HepG2 (cell line): Measurements from ENCODE around the gene DLEC1. TPM values are rescaled to one million over a fixed set of nuclear protein-coding genes. Genes with fewer than 3 reads are reported as not detected.

Experiments used
- BCL6 ChIP-seq: IDR thresholded peaks from 2 replicates; pipeline ENCODE4 v1.6.1; 2016; ENCODE audit warnings: missing genetic modification reagents, missing compliant biosample characterization
- CREB3 ChIP-seq: sonication (generic); formaldehyde crosslinking; IDR thresholded peaks from 2 replicates; pipeline ENCODE4 v1.5.0; 2020; ENCODE audit warnings: missing genetic modification reagents
- DMAP1 ChIP-seq: IDR thresholded peaks from 2 replicates; pipeline ENCODE4 v1.6.1; 2016
- HOXA9 ChIP-seq: sonication (generic); formaldehyde crosslinking; IDR thresholded peaks from 2 replicates; pipeline ENCODE4 v1.8.1; 2022; ENCODE audit warnings: missing genetic modification reagents, mild to moderate bottlenecking, moderate library complexity, borderline replicate concordance
- NFIB ChIP-seq: sonication (generic); formaldehyde crosslinking; IDR thresholded peaks from 2 replicates; pipeline ENCODE4 v1.9.0; 2021; ENCODE audit warnings: missing genetic modification reagents, mild to moderate bottlenecking, borderline replicate concordance
- NONO ChIP-seq, 2 experiments: fragments of 450-650 bp in 1 of 2; sonication (generic) in 1 of 2; formaldehyde crosslinking in 1 of 2; IDR thresholded peaks in 1 of 2; conservative IDR thresholded peaks in 1 of 2; 2 replicates each; pipeline versions ENCODE4 v1.6.1 to v1.8.0; 2017 to 2022; ENCODE audit warnings: mild to moderate bottlenecking in 1 of 2, missing genetic modification reagents in 1 of 2, moderate library complexity in 1 of 2
- PPARG ChIP-seq: conservative IDR thresholded peaks from 2 replicates; pipeline ENCODE4 v1.6.1; 2016; ENCODE audit warnings: missing biosample characterization, missing genetic modification reagents
- TEF ChIP-seq: sonication (generic); formaldehyde crosslinking; IDR thresholded peaks from 2 replicates; pipeline ENCODE4 v1.5.0; 2020; ENCODE audit warnings: missing genetic modification reagents
- U2AF2 ChIP-seq: fragments of 200-400 bp; formaldehyde crosslinking; IDR thresholded peaks from 2 replicates; pipeline ENCODE4 v1.6.1; 2017; ENCODE audit warnings: low read depth, mild to moderate bottlenecking, low read length
- UBTF ChIP-seq: sonication (generic); formaldehyde crosslinking; IDR thresholded peaks from 2 replicates; pipeline ENCODE4 v1.4.0; 2020; ENCODE audit warnings: mild to moderate bottlenecking, missing genetic modification reagents
- ZNF276 ChIP-seq: sonication (generic); formaldehyde crosslinking; IDR thresholded peaks from 2 replicates; pipeline ENCODE4 v1.4.0; 2020; ENCODE audit warnings: mild to moderate bottlenecking, low read depth, missing genetic modification reagents
- ZNF563 ChIP-seq: sonication (generic); formaldehyde crosslinking; IDR thresholded peaks from 2 replicates; pipeline ENCODE4 v1.8.0; 2022; ENCODE audit warnings: mild to moderate bottlenecking, moderate library complexity, missing genetic modification reagents
- ZNF644 ChIP-seq: IDR thresholded peaks from 2 replicates; pipeline ENCODE4 v1.6.1; 2016; ENCODE audit warnings: low read depth
- ZNF737 ChIP-seq: sonication (generic); formaldehyde crosslinking; IDR thresholded peaks from 2 replicates; pipeline ENCODE4 v1.5.0; 2020; ENCODE audit warnings: missing genetic modification reagents, mild to moderate bottlenecking, borderline replicate concordance
- polyA plus RNA-seq, 8 experiments: library from polyadenylated mRNA; depleted of rRNA in 3 of 8; stranded (reverse) in 7 of 8; unstranded in 1 of 8; fragments of >200 nt; fragmentation: Illumina TruSeq in 4 of 8; extraction: Trizol in 4 of 8; gene quantifications; 2 replicates each; pipeline versions ENCODE4 v1.2.1 to v1.2.3, GENCODE V29; 2011 to 2016; ENCODE audit warnings: low read depth in 4 of 8, missing spikeins in 1 of 8, mixed read lengths in 1 of 8; ENCODE audit not compliant: insufficient read depth in 1 of 8
- total RNA-seq, 5 experiments: library from RNA; depleted of rRNA; stranded (reverse); fragments of >200 nt; fragmentation: Illumina TruSeq; extraction: Trizol; gene quantifications; 2 replicates each; pipeline ENCODE4 v1.2.3, GENCODE V29; 2016; ENCODE audit warnings: low read depth in 1 of 5
- TF ChIP-seq, protein P1 (sequence below): sonication (generic); formaldehyde crosslinking; IDR thresholded peaks from 2 replicates; pipeline ENCODE4 v1.8.0; 2022; ENCODE audit warnings: mild to moderate bottlenecking, missing genetic modification reagents; ENCODE audit not compliant: insufficient replicate concordance
- TF ChIP-seq, protein P2 (sequence below): sonication (generic); formaldehyde crosslinking; IDR thresholded peaks from 2 replicates; pipeline ENCODE4 v1.5.1; 2020; ENCODE audit warnings: mild to moderate bottlenecking, missing genetic modification reagents, moderate library complexity

The DLEC1 gene
- total and polyA plus RNA-seq, 2 of the 13 experiments (the other 11 are each of a cell fraction or from before 2014, with no cell fraction given), result 0.09 TPM; not detected in 1

DNA sequence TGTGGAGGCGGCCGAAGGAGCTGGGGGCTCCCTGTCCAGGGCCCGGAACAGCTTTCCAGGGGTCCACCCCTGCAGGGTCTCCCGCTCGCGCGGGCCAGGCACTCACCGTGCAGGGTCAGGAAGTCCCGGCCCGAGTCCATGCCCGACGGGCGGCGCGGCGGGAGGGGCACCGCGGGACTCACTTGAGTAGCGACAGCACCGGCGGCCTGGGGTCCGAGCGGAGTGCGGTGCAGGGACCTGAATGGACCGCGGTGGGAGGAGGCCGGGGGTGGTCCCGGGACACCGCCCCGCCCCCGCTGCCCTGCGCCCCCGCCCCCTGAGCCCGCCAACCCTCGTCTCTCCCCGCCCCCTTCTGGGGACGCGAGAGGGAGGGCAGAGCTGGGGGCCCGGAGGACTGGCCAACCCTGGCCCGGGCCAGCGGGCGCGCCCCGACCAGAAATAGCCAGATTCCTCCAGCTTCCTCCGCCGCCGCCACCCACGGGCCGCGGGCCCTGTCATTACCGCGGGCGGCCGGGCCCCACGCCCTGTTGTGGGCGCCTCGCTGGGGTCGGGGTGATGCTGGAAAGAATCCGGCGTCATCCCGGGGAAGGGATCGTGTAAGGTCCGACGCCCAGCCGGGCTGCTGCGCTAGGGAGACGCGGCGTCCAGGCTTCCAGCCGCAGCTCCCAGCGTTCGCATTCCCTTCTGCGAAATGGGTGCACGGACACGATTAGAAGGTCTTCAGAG is 9.4 kb upstream of the DLEC1 start, which contains the start of gene PLCD1 (continued):
- TF ChIP-seq, protein P1, sequence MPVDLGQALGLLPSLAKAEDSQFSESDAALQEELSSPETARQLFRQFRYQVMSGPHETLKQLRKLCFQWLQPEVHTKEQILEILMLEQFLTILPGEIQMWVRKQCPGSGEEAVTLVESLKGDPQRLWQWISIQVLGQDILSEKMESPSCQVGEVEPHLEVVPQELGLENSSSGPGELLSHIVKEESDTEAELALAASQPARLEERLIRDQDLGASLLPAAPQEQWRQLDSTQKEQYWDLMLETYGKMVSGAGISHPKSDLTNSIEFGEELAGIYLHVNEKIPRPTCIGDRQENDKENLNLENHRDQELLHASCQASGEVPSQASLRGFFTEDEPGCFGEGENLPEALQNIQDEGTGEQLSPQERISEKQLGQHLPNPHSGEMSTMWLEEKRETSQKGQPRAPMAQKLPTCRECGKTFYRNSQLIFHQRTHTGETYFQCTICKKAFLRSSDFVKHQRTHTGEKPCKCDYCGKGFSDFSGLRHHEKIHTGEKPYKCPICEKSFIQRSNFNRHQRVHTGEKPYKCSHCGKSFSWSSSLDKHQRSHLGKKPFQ (CRISPR knock-in tag), result no peak
- TF ChIP-seq NONO (IDR thresholded peaks at IDR 0.05) (no peak), NONO (CRISPR knock-in tag; conservative IDR thresholded peaks at IDR 0.05) (no peak), ZNF563 (CRISPR knock-in tag) (0 out of 2 replicates have a peak, but pooled peaks have one; percentile 23), HOXA9 (CRISPR knock-in tag) (0 out of 2 replicates have a peak, but pooled peaks have one; percentile 55), UBTF (peak; percentile 35; the same call in 1 of the 2 replicates), ZNF276 (CRISPR knock-in tag) (no peak), CREB3 (CRISPR knock-in tag) (no peak), ZNF644 (no peak), NFIB (no peak), DMAP1 (no peak), U2AF2 (no peak), ZNF737 (no peak), BCL6 (CRISPR knock-in tag) (no peak), TEF (CRISPR knock-in tag) (no peak), PPARG (CRISPR knock-in tag) (no peak)
- TF ChIP-seq, protein P2, sequence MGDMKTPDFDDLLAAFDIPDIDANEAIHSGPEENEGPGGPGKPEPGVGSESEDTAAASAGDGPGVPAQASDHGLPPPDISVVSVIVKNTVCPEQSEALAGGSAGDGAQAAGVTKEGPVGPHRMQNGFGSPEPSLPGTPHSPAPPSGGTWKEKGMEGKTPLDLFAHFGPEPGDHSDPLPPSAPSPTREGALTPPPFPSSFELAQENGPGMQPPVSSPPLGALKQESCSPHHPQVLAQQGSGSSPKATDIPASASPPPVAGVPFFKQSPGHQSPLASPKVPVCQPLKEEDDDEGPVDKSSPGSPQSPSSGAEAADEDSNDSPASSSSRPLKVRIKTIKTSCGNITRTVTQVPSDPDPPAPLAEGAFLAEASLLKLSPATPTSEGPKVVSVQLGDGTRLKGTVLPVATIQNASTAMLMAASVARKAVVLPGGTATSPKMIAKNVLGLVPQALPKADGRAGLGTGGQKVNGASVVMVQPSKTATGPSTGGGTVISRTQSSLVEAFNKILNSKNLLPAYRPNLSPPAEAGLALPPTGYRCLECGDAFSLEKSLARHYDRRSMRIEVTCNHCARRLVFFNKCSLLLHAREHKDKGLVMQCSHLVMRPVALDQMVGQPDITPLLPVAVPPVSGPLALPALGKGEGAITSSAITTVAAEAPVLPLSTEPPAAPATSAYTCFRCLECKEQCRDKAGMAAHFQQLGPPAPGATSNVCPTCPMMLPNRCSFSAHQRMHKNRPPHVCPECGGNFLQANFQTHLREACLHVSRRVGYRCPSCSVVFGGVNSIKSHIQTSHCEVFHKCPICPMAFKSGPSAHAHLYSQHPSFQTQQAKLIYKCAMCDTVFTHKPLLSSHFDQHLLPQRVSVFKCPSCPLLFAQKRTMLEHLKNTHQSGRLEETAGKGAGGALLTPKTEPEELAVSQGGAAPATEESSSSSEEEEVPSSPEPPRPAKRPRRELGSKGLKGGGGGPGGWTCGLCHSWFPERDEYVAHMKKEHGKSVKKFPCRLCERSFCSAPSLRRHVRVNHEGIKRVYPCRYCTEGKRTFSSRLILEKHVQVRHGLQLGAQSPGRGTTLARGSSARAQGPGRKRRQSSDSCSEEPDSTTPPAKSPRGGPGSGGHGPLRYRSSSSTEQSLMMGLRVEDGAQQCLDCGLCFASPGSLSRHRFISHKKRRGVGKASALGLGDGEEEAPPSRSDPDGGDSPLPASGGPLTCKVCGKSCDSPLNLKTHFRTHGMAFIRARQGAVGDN (CRISPR knock-in tag), result peak; percentile 50; the same call in 1 of the 2 replicates
